ENCODE data around the gene EFCAB6. TPM values are rescaled to one million over a fixed set of nuclear protein-coding genes. Genes with fewer than 3 reads are reported as not detected.

The EFCAB6 gene
- total RNA-seq, 1 experiment from 2014 or later, result 0.94 TPM

DNA sequence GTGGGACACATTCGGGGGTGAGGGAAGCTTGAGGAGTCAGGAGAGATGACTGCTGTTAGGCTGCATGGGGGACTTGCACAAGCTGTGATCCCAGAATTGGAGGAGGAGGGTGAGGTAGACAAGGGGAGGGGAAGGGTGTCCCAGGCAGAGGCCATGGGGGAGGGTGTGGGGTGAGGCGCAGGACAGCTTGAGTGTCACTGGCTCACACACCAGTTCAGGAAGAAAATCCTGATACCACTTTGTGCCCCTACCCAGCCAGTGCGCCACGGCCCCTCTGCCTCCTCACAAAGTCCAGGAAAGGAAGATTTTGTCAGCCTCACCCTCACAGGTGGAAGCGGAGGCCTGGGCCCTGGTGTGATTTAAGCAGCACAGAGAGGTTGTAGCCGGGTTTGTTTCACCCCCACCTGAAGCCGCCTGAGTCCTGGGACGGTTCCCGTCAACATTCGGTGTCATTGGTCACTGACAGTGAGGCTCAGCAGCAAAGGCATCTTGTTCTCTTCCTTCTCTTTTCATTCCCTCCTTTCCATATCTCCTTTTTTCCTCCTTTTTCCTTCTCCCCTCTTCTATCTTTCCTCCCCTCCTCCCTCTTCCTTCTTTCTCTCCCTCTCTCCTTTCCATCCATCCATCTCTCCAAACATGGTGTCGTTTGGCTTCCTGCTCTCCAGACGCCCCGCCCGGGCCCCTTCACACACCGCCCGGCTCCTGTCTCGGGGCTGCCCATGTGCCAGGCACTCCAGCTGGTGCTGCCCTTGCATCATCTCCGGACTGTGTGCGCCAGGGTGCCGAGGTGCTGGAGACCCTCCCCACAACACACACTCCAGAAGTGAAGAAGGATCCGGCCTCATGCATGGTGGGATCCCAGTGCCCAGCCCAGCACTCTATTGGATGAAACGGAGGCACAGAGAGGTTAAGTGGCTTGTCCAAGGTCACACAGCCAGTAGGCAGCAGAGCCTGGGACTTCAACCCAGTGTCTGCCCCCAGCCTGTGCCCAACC lies 311.0 kb downstream of the EFCAB6 start:
- H3K4me3 Mint-ChIP-seq, result no peak overlapping the region
- ChIA-PET CTCF (no interaction called here), POLR2A (no interaction called here)
- H3K27ac Mint-ChIP-seq, result no peak overlapping the region
- H3K9me3 Mint-ChIP-seq, result peaks cover 10% of the 10 kb centered on the region
- no peaks in the 10 kb centered on the region for H3K27me3 Mint-ChIP-seq (ENCODE audit: low read depth)
- peaks cover 7% of the 10 kb centered on the region; the same call in 1 of the 2 replicates for H3K36me3 Mint-ChIP-seq
- TF ChIP-seq ZNF396 (CRISPR knock-in tag; IDR thresholded peaks at IDR 0.05; ENCODE audit: borderline replicate concordance), result no peak
- no peak for TF ChIP-seq ETV6 (CRISPR knock-in tag; IDR thresholded peaks at IDR 0.05)
- no peak for TF ChIP-seq TP53 (CRISPR knock-in tag; IDR thresholded peaks at IDR 0.05)
- no peak for TF ChIP-seq SMAD4 (CRISPR knock-in tag; IDR thresholded peaks at IDR 0.05)
- TF ChIP-seq, protein P1, sequence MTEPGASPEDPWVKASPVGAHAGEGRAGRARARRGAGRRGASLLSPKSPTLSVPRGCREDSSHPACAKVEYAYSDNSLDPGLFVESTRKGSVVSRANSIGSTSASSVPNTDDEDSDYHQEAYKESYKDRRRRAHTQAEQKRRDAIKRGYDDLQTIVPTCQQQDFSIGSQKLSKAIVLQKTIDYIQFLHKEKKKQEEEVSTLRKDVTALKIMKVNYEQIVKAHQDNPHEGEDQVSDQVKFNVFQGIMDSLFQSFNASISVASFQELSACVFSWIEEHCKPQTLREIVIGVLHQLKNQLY (CRISPR knock-in tag; IDR thresholded peaks at IDR 0.05), result no peak
- TF ChIP-seq, protein P2, sequence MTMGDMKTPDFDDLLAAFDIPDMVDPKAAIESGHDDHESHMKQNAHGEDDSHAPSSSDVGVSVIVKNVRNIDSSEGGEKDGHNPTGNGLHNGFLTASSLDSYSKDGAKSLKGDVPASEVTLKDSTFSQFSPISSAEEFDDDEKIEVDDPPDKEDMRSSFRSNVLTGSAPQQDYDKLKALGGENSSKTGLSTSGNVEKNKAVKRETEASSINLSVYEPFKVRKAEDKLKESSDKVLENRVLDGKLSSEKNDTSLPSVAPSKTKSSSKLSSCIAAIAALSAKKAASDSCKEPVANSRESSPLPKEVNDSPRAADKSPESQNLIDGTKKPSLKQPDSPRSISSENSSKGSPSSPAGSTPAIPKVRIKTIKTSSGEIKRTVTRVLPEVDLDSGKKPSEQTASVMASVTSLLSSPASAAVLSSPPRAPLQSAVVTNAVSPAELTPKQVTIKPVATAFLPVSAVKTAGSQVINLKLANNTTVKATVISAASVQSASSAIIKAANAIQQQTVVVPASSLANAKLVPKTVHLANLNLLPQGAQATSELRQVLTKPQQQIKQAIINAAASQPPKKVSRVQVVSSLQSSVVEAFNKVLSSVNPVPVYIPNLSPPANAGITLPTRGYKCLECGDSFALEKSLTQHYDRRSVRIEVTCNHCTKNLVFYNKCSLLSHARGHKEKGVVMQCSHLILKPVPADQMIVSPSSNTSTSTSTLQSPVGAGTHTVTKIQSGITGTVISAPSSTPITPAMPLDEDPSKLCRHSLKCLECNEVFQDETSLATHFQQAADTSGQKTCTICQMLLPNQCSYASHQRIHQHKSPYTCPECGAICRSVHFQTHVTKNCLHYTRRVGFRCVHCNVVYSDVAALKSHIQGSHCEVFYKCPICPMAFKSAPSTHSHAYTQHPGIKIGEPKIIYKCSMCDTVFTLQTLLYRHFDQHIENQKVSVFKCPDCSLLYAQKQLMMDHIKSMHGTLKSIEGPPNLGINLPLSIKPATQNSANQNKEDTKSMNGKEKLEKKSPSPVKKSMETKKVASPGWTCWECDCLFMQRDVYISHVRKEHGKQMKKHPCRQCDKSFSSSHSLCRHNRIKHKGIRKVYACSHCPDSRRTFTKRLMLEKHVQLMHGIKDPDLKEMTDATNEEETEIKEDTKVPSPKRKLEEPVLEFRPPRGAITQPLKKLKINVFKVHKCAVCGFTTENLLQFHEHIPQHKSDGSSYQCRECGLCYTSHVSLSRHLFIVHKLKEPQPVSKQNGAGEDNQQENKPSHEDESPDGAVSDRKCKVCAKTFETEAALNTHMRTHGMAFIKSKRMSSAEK (CRISPR knock-in tag; IDR thresholded peaks at IDR 0.05; ENCODE audit: borderline replicate concordance), result no peak
- no peak for TF ChIP-seq NFE2L1 (CRISPR knock-in tag; IDR thresholded peaks at IDR 0.05)
- TF ChIP-seq GRHL2 (CRISPR knock-in tag; IDR thresholded peaks at IDR 0.05; ENCODE audit: insufficient replicate concordance, severe bottlenecking), result no peak
- TF ChIP-seq, protein P3, sequence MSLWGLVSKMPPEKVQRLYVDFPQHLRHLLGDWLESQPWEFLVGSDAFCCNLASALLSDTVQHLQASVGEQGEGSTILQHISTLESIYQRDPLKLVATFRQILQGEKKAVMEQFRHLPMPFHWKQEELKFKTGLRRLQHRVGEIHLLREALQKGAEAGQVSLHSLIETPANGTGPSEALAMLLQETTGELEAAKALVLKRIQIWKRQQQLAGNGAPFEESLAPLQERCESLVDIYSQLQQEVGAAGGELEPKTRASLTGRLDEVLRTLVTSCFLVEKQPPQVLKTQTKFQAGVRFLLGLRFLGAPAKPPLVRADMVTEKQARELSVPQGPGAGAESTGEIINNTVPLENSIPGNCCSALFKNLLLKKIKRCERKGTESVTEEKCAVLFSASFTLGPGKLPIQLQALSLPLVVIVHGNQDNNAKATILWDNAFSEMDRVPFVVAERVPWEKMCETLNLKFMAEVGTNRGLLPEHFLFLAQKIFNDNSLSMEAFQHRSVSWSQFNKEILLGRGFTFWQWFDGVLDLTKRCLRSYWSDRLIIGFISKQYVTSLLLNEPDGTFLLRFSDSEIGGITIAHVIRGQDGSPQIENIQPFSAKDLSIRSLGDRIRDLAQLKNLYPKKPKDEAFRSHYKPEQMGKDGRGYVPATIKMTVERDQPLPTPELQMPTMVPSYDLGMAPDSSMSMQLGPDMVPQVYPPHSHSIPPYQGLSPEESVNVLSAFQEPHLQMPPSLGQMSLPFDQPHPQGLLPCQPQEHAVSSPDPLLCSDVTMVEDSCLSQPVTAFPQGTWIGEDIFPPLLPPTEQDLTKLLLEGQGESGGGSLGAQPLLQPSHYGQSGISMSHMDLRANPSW (CRISPR knock-in tag; conservative IDR thresholded peaks at IDR 0.05; ENCODE audit: low read depth), result no peak
- TF ChIP-seq TCF7 (CRISPR knock-in tag; IDR thresholded peaks at IDR 0.05; ENCODE audit: low read depth), result no peak
- TF ChIP-seq, protein P4, sequence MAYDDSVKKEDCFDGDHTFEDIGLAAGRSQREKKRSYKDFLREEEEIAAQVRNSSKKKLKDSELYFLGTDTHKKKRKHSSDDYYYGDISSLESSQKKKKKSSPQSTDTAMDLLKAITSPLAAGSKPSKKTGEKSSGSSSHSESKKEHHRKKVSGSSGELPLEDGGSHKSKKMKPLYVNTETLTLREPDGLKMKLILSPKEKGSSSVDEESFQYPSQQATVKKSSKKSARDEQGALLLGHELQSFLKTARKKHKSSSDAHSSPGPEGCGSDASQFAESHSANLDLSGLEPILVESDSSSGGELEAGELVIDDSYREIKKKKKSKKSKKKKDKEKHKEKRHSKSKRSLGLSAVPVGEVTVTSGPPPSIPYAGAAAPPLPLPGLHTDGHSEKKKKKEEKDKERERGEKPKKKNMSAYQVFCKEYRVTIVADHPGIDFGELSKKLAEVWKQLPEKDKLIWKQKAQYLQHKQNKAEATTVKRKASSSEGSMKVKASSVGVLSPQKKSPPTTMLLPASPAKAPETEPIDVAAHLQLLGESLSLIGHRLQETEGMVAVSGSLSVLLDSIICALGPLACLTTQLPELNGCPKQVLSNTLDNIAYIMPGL (CRISPR knock-in tag; IDR thresholded peaks at IDR 0.05), result no peak
- TF ChIP-seq ZNF219 (CRISPR knock-in tag; IDR thresholded peaks at IDR 0.05; ENCODE audit: borderline replicate concordance), result no peak
- no peak for TF ChIP-seq ESRRA (CRISPR knock-in tag; IDR thresholded peaks at IDR 0.05; ENCODE audit: borderline replicate concordance)
- TF ChIP-seq ZNF425 (CRISPR knock-in tag; conservative IDR thresholded peaks at IDR 0.05), result no peak
- TF ChIP-seq, protein P5, sequence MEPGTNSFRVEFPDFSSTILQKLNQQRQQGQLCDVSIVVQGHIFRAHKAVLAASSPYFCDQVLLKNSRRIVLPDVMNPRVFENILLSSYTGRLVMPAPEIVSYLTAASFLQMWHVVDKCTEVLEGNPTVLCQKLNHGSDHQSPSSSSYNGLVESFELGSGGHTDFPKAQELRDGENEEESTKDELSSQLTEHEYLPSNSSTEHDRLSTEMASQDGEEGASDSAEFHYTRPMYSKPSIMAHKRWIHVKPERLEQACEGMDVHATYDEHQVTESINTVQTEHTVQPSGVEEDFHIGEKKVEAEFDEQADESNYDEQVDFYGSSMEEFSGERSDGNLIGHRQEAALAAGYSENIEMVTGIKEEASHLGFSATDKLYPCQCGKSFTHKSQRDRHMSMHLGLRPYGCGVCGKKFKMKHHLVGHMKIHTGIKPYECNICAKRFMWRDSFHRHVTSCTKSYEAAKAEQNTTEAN (CRISPR knock-in tag; IDR thresholded peaks at IDR 0.05), result no peak
- no peak for TF ChIP-seq ZNF416 (CRISPR knock-in tag; IDR thresholded peaks at IDR 0.05)
- ATAC-seq, result no peak
- no peaks in the 10 kb centered on the region for H3K4me1 Mint-ChIP-seq
- DNase-seq (ENCODE audit: low spot score), result no peak
